ENCODE results near the gene CWC25. TPM values are rescaled to one million over a fixed set of nuclear protein-coding genes. Genes with fewer than 3 reads are reported as not detected.

The CWC25 gene
- total RNA-seq, 4 donors from 2014 or later = 9.1 to 26.2 (median 18.1) TPM

DNA sequence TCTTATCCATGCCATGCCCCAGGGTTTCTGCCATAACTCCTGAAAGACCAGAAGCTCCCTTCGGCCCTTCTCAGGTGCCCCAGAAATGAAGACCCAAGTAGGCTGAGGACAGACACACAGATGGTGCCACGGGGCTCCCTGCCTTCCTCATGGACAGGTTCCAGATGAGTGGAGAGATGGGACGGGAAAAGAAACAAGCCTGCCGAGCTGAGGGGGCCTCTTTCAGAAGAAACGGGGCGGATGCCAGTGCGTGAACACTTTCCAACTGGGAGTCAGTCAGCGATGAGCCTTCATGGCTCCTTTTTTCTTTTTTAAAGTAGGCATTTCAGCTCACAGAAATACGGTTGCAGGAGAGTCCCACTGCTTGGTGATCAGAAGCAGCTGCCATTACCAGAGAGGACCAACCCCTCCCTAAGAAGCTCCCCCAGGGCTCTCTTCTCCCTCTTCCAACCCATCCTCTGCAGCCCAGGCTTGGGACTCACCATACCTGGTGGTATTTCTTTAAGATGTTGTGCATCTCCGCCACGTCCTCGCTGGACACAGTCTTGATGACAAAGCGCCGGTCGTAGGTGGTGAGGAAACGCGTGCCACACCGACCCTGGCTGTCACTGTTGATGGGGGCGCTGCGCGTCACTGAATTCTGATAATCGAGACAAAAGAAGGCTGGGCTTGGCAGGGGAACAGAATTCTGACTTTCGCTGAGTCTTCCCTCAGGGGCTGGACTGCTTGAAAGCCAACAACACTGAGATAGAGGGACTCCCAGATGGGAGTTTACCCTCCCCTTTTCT lies 45.0 kb downstream of the CWC25 start:
- Histone ChIP-seq H3K36me3 (no peaks in the 10 kb centered on the region), H3K27ac (no peak overlapping the region)

DNA sequence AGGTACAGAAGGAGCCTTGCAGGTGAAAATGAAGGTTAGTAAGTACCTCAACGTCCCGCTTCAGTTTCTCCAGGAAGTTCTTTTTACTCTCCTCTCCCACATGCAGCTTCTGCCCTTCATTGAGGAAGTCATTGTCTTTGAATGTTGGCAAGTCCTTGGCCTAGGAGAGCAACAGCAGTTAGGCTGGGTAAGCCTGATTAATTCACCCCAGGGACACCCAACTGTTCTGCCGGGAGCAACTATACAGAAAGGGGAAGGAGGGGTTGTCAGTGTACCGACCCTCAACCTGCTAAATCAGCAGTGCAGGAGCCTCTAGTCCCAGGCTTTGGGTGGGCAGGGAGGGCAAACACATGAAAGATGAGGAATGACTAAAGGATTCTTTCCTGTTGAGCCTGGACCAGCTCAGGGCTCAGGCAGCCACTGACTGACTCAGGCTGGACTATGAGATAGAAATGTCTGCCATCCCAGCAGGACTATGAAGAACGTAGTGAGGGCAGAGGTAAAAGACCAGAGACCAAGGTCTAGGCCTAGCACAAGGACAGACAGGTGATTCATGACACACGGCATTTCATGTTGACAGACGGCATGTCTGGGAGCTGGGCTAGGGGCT lies 47.4 kb downstream of the CWC25 start:
- Histone ChIP-seq H3K27ac (no peak overlapping the region), H3K27me3 (no peaks in the 10 kb centered on the region), H3K4me1 (no peaks in the 10 kb centered on the region), H3K36me3 (no peaks in the 10 kb centered on the region), H3K9me3 (no peaks in the 10 kb centered on the region), H3K4me3 (no peak overlapping the region)
- TF ChIP-seq, protein P1, sequence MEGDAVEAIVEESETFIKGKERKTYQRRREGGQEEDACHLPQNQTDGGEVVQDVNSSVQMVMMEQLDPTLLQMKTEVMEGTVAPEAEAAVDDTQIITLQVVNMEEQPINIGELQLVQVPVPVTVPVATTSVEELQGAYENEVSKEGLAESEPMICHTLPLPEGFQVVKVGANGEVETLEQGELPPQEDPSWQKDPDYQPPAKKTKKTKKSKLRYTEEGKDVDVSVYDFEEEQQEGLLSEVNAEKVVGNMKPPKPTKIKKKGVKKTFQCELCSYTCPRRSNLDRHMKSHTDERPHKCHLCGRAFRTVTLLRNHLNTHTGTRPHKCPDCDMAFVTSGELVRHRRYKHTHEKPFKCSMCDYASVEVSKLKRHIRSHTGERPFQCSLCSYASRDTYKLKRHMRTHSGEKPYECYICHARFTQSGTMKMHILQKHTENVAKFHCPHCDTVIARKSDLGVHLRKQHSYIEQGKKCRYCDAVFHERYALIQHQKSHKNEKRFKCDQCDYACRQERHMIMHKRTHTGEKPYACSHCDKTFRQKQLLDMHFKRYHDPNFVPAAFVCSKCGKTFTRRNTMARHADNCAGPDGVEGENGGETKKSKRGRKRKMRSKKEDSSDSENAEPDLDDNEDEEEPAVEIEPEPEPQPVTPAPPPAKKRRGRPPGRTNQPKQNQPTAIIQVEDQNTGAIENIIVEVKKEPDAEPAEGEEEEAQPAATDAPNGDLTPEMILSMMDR (IDR thresholded peaks at IDR 0.05) = no peak
- no peak for TF ChIP-seq POLR2A (IDR thresholded peaks at IDR 0.05)
- intact Hi-C loops (cut with DNase I; ENCODE audit: low total_unique reads) = no loop called here
- DNase-seq = no peak

More for the DNA sequence above, 45.0 kb downstream of the CWC25 start:
- no peaks in the 10 kb centered on the region for H3K4me1 ChIP-seq
- no peak overlapping the region for H3K4me3 ChIP-seq
- intact Hi-C loops (cut with DNase I; ENCODE audit: low total_unique reads) = no loop called here
- H3K9me3 ChIP-seq = no peaks in the 10 kb centered on the region
- TF ChIP-seq, protein P1 (IDR thresholded peaks at IDR 0.05) = no peak
- no peak for TF ChIP-seq POLR2A (IDR thresholded peaks at IDR 0.05)
- no peaks in the 10 kb centered on the region for H3K27me3 ChIP-seq
- no peak for DNase-seq

DNA sequence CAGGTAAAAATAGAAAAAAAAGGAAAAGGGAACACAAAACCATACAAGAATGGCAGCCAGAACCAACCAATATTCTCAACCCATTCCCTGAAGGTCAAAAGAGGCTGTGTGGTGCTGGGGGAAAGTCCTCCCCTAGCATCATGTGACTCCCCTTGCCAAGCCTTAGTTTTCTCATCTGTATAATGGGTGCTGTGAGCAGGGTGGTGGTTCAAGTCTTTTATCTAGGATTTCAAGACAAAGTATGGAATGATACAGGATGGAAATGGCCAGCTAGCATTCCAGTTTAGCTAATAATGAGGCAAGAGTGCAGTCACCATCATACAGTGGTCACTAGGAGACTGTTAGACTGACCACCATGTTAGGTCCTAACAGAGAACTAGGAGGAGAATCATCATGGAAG lies 51.9 kb downstream of the CWC25 start:
- no peak overlapping the region for H3K4me3 ChIP-seq
- H3K4me1 ChIP-seq = no peaks in the 10 kb centered on the region
- H3K36me3 ChIP-seq = no peaks in the 10 kb centered on the region
- TF ChIP-seq, protein P1 (IDR thresholded peaks at IDR 0.05) = no peak
- TF ChIP-seq POLR2A (IDR thresholded peaks at IDR 0.05) = no peak
- no peaks in the 10 kb centered on the region for H3K9me3 ChIP-seq
- intact Hi-C loops (cut with DNase I; ENCODE audit: low total_unique reads) = no loop called here
- DNase-seq = no peak
- H3K27me3 ChIP-seq = no peaks in the 10 kb centered on the region
- H3K27ac ChIP-seq = no peak overlapping the region

DNA sequence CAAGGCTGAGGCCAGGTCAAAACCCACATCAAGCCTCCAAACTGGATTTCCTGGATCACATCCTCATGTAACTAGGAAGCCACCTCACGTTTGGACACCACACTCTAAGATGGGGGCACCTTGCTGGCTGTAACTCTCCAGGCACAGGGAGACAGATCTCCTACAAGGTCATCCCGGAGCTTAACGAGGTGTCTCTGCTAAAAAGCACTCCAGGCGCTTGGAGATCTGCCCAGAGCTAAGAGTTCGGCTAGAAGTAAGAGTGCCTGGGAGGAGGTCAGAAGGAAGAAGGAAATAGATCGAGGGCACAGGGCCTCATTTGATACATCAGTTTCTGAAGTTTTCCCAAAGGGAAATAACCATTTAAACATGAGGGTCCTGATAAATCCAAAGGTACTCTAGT lies 56.7 kb downstream of the CWC25 start:
- TF ChIP-seq POLR2A (IDR thresholded peaks at IDR 0.05) = no peak
- TF ChIP-seq, protein P1 (IDR thresholded peaks at IDR 0.05) = no peak
- H3K27me3 ChIP-seq = no peaks in the 10 kb centered on the region
- no peaks in the 10 kb centered on the region for H3K36me3 ChIP-seq
- DNase-seq = no peak
- H3K4me3 ChIP-seq = no peak overlapping the region
- H3K27ac ChIP-seq = no peak overlapping the region
- no peaks in the 10 kb centered on the region for H3K9me3 ChIP-seq
- no peaks in the 10 kb centered on the region for H3K4me1 ChIP-seq
- intact Hi-C loops (cut with DNase I; ENCODE audit: low total_unique reads) = no loop called here

DNA sequence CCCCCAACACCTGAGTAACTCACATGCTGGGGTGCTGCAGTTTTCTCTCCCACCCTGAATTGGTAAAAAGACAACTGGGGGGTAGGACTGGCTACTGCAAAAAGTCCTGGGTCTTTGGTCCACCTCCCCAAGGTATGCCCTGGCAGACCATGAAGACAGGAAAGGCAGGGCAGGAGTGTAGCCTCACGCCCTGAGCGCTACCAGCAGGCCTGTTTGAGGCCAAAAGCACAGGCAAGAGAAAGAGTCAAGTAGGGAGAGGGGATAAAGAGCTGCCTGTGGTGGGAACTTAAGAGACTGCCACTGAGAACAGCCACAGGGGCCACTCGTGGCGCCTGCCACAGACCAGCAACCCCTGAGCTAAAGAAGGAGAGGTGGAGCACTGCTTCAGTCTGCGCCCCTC lies 58.8 kb downstream of the CWC25 start:
- no peaks in the 10 kb centered on the region for H3K27me3 ChIP-seq
- H3K4me3 ChIP-seq = no peak overlapping the region
- DNase-seq = no peak
- H3K27ac ChIP-seq = no peak overlapping the region
- no peaks in the 10 kb centered on the region for H3K36me3 ChIP-seq
- intact Hi-C loops (cut with DNase I; ENCODE audit: low total_unique reads) = no loop called here
- no peaks in the 10 kb centered on the region for H3K9me3 ChIP-seq
- no peak for TF ChIP-seq POLR2A (IDR thresholded peaks at IDR 0.05)
- TF ChIP-seq, protein P1 (IDR thresholded peaks at IDR 0.05) = no peak
- no peaks in the 10 kb centered on the region for H3K4me1 ChIP-seq
